ENCODE measurements around the gene COL8A1.
A peak's percentile ranks its signal among the peaks of the same experiment; 100 is the strongest.
"Not testable (repeated sequence)": the region's sequence is repeated elsewhere in the genome, so short reads cannot be mapped to it uniquely, and the experiment has no call there.

The COL8A1 gene

GRCh38 chr3:99712291-99712954, 74.0 kb downstream of the COL8A1 start:
- DNase-seq, result no peak

DNA sequence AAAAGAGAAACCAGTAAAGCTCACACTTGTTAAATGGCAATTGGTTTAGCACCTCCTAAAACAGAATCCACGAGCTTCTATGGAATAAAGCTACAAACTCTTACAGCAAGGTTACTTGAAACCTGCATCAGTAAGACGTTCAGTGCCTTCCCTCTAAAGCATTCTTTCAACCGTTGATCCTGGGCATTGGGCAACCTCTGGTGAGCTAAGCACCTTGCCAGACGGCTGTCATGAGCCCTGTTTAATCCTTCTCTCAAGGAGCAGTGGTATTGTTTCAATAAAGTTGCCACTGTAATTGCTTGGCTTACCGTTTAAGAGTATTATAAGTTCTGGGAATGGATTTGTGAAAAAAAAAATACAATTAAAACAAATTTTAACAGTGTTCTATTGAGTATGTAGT, 75.0 kb downstream of the COL8A1 start:
- DNase-seq, result no peak

DNA sequence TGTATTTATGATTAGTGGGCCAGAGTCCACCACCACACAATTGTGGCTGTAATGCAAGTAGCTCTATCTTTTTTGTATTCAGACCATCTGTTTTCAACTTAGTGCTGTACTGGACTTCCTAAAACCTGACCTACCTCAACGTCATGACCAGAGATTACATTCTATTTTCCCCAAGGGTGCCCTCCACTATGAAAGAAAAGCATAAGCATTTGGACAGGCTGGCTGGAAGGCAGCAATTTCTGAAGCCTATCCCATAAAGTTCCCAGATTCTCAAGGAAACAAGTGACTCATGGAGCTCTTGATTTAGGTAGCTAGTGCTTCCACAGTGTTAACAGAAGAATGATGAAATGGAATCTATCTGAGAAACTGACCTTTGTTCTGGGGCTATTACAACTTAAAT, 75.8 kb downstream of the COL8A1 start:
- DNase-seq, result no peak

GRCh38 chr3:99714575-99714974, 76.2 kb downstream of the COL8A1 start:
- DNase-seq, result no peak

- no peak for DNase-seq
Measured at GRCh38 chr3:99716463-99716995, 78.1 kb downstream of the COL8A1 start.

- DNase-seq, result peak; percentile 35
Measured at GRCh38 chr3:99720985-99721632, 82.7 kb downstream of the COL8A1 start.

DNA sequence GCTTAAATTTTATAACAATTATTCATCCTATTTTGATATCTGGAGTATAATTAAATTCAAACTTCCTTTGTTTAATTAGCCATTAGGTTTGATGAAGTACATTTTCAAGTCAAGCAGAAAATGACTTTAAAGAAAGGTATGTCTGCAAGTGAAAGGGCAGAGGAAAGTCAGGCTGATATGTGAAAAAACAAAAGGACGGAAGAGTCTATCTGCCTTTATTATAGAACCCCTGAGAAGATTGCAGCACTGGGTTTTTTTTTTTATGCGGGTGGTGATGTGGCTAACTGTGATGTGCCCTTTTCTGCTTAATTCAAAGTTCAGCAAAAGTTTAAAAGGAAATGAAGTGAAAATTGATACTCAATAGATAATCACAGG, 83.2 kb downstream of the COL8A1 start:
- no peak for DNase-seq

- DNase-seq, result no peak
Measured at GRCh38 chr3:99724276-99724675, 85.9 kb downstream of the COL8A1 start.

DNA sequence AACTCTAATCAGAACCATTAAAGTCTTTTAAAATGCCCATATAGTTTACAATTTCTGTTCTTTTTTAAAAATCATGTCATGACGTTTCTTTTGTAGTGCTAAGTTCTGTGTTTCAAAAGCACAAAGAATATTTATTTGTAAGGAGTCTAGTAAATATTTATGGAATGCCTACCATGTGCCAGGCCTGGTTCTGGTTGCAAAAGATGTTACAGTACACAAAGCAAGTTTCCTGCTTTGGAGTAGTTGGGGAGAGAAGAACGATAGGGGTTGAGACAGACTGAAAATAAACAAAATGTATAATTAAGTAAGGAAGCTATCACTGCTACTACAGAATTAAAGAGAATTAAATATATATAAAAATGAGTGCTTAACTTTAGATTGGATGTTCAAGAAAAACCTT, 92.5 kb downstream of the COL8A1 start:
- DNase-seq, result no peak

GRCh38 chr3:99731499-99731898, 93.1 kb downstream of the COL8A1 start:
- no peak for DNase-seq

DNA sequence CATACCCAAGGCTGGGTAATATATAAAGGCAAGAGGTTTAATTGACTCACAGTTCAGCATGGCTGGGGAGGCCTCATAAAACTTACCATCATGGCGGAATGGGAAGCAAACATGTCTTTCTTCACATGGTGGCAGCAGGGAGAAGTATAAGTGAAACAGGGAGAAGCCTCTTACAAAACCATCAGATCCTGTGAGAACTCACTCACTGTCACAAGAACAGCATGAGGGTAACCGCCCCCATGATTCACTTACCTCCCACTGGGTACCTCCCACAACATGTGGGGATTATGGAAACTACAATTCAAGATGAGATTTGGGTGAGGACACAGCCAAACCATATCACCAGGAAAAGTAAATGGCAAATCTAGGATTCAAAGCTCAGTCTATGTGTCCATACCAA, 102.0 kb downstream of the COL8A1 start:
- not testable (repeated sequence) for DNase-seq

- no peak for DNase-seq
Measured at GRCh38 chr3:99741588-99741987, 103.2 kb downstream of the COL8A1 start.

- DNase-seq, result no peak
Measured at GRCh38 chr3:99747915-99748314, 109.5 kb downstream of the COL8A1 start.

- no peak for DNase-seq
Measured at GRCh38 chr3:99751649-99752048, 113.3 kb downstream of the COL8A1 start.

GRCh38 chr3:99753268-99753975, 115.0 kb downstream of the COL8A1 start:
- peak; percentile 57 for DNase-seq

DNA sequence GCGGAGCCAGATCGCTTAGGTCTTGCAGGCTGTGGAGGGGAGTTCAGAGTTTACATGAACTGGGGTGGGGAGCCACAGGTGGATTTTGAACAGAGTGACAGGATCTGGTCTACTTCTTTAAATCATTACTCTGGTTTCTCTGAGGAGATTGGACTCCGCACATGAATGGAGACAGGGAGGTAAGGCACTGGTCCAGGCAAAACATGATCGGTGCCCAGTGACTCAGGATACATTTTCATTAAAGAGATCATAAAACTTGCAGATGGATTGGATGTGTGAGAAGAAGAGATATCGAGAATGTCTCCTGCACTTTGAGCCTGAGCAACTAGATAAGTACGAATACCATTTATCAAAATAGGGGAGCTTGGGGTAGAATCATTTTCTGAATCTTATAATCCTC, 117.4 kb downstream of the COL8A1 start:
- DNase-seq, result no peak

- DNase-seq, result no peak
Measured at GRCh38 chr3:99757966-99758365, 119.6 kb downstream of the COL8A1 start.

- no peak for DNase-seq
Measured at GRCh38 chr3:99758502-99759177, 120.2 kb downstream of the COL8A1 start.

GRCh38 chr3:99760031-99760430, 121.6 kb downstream of the COL8A1 start:
- no peak for DNase-seq

- no peak for DNase-seq
Measured at GRCh38 chr3:99760629-99761028, 122.2 kb downstream of the COL8A1 start.

DNA sequence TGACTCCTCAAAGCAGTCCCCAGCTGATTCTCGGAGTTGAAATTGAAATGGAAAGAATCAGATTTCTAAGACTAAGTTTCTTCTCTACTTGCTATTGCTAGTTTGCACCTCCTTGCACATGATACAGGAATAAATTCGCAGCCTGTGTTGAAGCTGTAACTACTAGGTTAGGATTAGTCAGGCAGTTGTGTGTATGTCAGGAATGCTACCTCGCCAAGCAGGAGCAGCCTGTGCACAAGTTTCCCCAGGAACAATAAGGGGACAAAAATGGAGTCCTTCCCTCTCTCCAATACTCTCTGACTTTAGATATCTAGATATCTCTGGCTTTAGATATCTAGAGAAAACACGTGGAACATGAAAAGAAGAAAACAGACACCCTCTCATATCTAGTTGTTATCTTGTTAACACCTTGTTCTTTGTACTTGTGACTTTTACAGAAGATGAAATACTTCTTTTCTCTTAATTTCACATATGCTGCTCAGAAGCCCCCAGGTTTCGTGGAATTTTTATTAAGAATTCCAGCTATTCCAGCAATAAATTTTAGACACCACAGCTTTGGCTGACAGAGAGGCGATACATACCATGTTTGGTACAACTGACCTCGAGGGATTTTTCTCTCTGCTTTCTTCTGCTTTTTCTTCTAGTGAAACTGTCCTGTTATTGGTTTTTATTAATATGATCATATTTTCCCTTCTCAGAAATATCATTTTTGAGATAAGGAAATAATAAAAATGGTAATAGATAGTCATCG, 123.2 kb downstream of the COL8A1 start:
- DNase-seq, result no peak

DNA sequence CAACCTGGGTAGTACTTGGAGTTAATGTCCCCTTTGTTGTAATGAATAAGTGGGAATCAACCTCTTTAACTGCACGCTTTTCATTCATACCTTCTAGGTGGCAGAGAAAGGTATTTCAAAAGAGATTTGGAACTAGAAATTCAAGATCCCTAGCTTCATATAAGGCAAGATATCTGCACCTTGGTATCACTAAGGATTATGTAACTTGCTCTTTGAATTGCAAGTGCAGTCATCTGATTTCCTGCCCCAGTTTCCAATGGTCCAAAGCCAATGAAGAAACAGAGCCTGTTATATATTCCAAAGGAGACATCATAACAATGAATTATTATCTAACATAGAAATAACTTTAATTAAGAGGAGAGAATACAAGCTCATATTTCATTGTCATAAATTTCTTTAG, 124.5 kb downstream of the COL8A1 start:
- DNase-seq, result no peak

DNA sequence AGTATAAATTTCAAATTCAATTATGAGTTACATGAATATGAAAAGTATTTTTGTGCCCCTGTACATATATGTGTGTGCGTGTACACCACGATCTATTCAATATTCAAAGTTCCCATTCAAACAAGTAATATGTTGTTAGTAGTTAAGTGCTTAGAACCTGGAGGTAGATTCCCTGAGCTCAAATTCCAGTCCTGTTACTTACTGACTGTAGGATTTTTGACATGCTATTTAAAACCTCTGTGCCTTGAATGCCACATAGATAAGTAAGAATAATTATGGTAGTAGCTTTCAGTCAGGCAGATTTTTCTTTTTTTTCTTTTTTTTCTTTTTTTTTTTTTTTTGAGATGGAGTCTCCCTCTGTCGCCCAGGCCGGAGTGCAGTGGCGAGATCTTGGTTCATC, 126.0 kb downstream of the COL8A1 start:
- no peak for DNase-seq

Measured in NCI-H2171 treated with DMSO at 0.1 percent for 48 hours (cell line).